HepG2 (cell line): ENCODE data around the gene PPP1R16B. TPM values are rescaled to one million over a fixed set of nuclear protein-coding genes. Genes with fewer than 3 reads are reported as not detected.

ENCODE experiments used
- HNRNPL ChIP-seq: fragments of 200-400 bp; formaldehyde crosslinking; IDR thresholded peaks from 2 replicates; pipeline ENCODE4 v1.6.1; 2017; ENCODE audit warnings: mild to moderate bottlenecking, low read depth, low read length
- MAZ ChIP-seq, 2 experiments: sonication (generic) in 1 of 2; formaldehyde crosslinking in 1 of 2; IDR thresholded peaks; 2 replicates each; pipeline versions ENCODE4 v1.5.0 to v1.6.1; 2012 to 2020; ENCODE audit warnings: low read depth in 2 of 2, mild to moderate bottlenecking in 2 of 2, borderline replicate concordance in 1 of 2, improper control_type of control experiment in 1 of 2, low read length in 1 of 2, missing genetic modification reagents in 1 of 2, moderate library complexity in 1 of 2
- NFIC ChIP-seq: IDR thresholded peaks from 2 replicates; pipeline ENCODE4 v1.6.1; 2012; ENCODE audit warnings: mild to moderate bottlenecking, low read length, inconsistent platforms
- NR2F1 ChIP-seq, 2 experiments: fragments of 450-650 bp in 1 of 2; formaldehyde crosslinking in 1 of 2; IDR thresholded peaks; 2 replicates each; pipeline versions ENCODE4 v1.5.0 to v1.6.1; 2016 to 2020; ENCODE audit warnings: mild to moderate bottlenecking in 1 of 2, missing compliant biosample characterization in 1 of 2, missing genetic modification reagents in 1 of 2, moderate library complexity in 1 of 2
- PAF1 ChIP-seq: IDR thresholded peaks from 2 replicates; pipeline ENCODE4 v1.6.1; 2016; ENCODE audit warnings: missing genetic modification reagents, missing compliant biosample characterization
- ZBTB21 ChIP-seq: sonication (generic); formaldehyde crosslinking; IDR thresholded peaks from 2 replicates; pipeline ENCODE4 v1.4.0; 2020; ENCODE audit warnings: missing genetic modification reagents
- ZNF331 ChIP-seq: sonication (generic); formaldehyde crosslinking; IDR thresholded peaks from 2 replicates; pipeline ENCODE4 v1.4.0; 2020; ENCODE audit warnings: missing genetic modification reagents
- ZNF766 ChIP-seq: sonication (generic); formaldehyde crosslinking; IDR thresholded peaks from 2 replicates; pipeline ENCODE4 v1.5.0; 2020; ENCODE audit warnings: missing genetic modification reagents, borderline replicate concordance
- ZNF841 ChIP-seq: sonication (generic); formaldehyde crosslinking; IDR thresholded peaks from 2 replicates; pipeline ENCODE4 v1.8.1; 2023; ENCODE audit warnings: missing genetic modification reagents, borderline replicate concordance
- ZNF879 ChIP-seq: sonication (generic); formaldehyde crosslinking; IDR thresholded peaks from 2 replicates; pipeline ENCODE4 v1.8.1; 2023; ENCODE audit warnings: missing genetic modification reagents
- polyA plus RNA-seq, 8 experiments: library from polyadenylated mRNA; depleted of rRNA in 3 of 8; stranded (reverse) in 7 of 8; unstranded in 1 of 8; fragments of >200 nt; fragmentation: Illumina TruSeq in 4 of 8; extraction: Trizol in 4 of 8; gene quantifications; 2 replicates each; pipeline versions ENCODE4 v1.2.1 to v1.2.3, GENCODE V29; 2011 to 2016; ENCODE audit warnings: low read depth in 4 of 8, missing spikeins in 1 of 8, mixed read lengths in 1 of 8; ENCODE audit not compliant: insufficient read depth in 1 of 8
- total RNA-seq, 5 experiments: library from RNA; depleted of rRNA; stranded (reverse); fragments of >200 nt; fragmentation: Illumina TruSeq; extraction: Trizol; gene quantifications; 2 replicates each; pipeline ENCODE4 v1.2.3, GENCODE V29; 2016; ENCODE audit warnings: low read depth in 1 of 5
- TF ChIP-seq, protein P1 (sequence below): sonication (generic); formaldehyde crosslinking; IDR thresholded peaks from 2 replicates; pipeline ENCODE4 v1.5.0; 2020; ENCODE audit warnings: mild to moderate bottlenecking, missing genetic modification reagents, borderline replicate concordance
- TF ChIP-seq, protein P2 (sequence below): sonication (generic); formaldehyde crosslinking; IDR thresholded peaks from 2 replicates; pipeline ENCODE4 v1.4.0; 2020; ENCODE audit warnings: mild to moderate bottlenecking, missing genetic modification reagents
- TF ChIP-seq, protein P3 (sequence below): sonication (generic); formaldehyde crosslinking; IDR thresholded peaks from 2 replicates; pipeline ENCODE4 v1.4.0; 2020; ENCODE audit warnings: missing genetic modification reagents
- TF ChIP-seq, protein P4 (sequence below): IDR thresholded peaks from 2 replicates; pipeline ENCODE4 v1.6.1; 2012; ENCODE audit warnings: low read depth, low read length, improper control_type of control experiment
- TF ChIP-seq, protein P5 (sequence below): sonication (generic); formaldehyde crosslinking; IDR thresholded peaks from 2 replicates; pipeline ENCODE4 v1.5.0; 2020; ENCODE audit warnings: missing genetic modification reagents, mild to moderate bottlenecking, borderline replicate concordance

The PPP1R16B gene
- total and polyA plus RNA-seq, 2 of the 13 experiments (the other 11 are each of a cell fraction or from before 2014, with no cell fraction given): 0.02 to 0.11 TPM

DNA sequence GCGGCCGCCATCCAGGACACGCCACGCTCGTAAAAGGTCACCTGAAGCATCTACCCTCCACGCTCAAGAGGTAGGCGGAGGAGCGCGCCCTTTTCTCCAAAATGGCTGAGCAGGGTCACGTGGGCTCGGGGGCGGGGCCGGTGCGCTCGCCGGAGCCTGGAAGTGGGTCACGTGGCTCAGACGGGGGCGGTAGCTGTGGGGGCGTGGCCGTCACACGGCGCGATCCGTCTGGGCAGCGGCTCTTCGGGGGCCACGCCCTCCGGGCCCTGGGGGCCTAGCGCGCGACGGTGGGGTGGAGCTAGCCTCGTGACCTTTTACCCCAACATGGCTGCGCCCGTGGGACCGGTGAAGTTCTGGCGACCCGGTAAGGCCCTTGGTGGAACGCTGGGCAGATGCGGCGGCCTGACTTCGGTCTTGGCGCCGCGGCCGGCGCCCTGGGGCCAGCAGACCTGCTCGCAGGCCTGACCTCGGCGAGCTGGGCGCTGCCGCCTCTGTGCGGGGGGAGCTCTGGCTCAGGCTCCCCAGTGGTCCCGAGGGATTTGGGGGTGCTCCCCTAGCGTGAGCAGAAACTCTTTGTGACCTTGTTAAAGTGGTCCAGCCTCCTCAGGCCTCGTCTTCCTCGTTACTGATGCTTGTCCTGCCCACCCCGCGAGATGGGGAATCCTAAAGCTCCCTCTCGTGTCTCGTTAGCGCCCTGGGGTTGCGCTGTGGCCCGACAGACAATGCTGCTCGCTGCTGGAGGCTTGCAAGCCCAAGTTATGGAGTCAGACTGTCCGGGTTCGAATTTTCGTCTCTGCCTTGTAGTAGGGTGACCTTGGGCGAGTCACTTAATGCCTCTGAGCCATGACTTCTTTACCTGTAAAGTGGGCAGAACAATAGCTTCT, 156.8 kb downstream of the PPP1R16B start, which contains the start of gene DHX35 (continued):
- TF ChIP-seq, protein P1, sequence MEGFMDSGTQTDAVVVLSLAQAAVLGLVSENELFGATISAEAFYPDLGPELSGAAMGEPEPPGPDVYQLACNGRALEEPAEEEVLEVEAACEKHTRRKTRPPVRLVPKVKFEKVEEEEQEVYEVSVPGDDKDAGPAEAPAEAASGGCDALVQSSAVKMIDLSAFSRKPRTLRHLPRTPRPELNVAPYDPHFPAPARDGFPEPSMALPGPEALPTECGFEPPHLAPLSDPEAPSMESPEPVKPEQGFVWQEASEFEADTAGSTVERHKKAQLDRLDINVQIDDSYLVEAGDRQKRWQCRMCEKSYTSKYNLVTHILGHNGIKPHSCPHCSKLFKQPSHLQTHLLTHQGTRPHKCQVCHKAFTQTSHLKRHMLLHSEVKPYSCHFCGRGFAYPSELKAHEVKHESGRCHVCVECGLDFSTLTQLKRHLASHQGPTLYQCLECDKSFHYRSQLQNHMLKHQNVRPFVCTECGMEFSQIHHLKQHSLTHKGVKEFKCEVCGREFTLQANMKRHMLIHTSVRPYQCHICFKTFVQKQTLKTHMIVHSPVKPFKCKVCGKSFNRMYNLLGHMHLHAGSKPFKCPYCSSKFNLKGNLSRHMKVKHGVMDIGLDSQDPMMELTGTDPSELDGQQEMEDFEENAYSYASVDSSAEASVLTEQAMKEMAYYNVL (CRISPR knock-in tag): peak; percentile 73; the same call in 1 of the 2 replicates
- peak; percentile 99 for TF ChIP-seq MAZ (IDR thresholded peaks at IDR 0.05; ENCODE audit: borderline replicate concordance, low read depth, low read length)
- TF ChIP-seq MAZ (CRISPR knock-in tag; IDR thresholded peaks at IDR 0.05; ENCODE audit: low read depth): peak; percentile 98
- no peak; the same call in 1 of the 2 replicates for TF ChIP-seq HNRNPL
- peak; percentile 65; the same call in 1 of the 2 replicates for TF ChIP-seq ZNF766 (CRISPR knock-in tag)
- peak; percentile 82 to 85; a peak in 3 of 4 replicates for TF ChIP-seq NR2F1 (CRISPR knock-in tag; IDR thresholded peaks at IDR 0.05)
- TF ChIP-seq ZBTB21 (CRISPR knock-in tag): peak; percentile 30; the same call in 1 of the 2 replicates
- no peak for TF ChIP-seq NFIC
- TF ChIP-seq, protein P2, sequence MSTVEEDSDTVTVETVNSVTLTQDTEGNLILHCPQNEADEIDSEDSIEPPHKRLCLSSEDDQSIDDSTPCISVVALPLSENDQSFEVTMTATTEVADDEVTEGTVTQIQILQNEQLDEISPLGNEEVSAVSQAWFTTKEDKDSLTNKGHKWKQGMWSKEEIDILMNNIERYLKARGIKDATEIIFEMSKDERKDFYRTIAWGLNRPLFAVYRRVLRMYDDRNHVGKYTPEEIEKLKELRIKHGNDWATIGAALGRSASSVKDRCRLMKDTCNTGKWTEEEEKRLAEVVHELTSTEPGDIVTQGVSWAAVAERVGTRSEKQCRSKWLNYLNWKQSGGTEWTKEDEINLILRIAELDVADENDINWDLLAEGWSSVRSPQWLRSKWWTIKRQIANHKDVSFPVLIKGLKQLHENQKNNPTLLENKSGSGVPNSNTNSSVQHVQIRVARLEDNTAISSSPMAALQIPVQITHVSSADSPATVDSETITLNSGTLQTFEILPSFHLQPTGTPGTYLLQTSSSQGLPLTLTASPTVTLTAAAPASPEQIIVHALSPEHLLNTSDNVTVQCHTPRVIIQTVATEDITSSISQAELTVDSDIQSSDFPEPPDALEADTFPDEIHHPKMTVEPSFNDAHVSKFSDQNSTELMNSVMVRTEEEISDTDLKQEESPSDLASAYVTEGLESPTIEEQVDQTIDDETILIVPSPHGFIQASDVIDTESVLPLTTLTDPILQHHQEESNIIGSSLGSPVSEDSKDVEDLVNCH (CRISPR knock-in tag): no peak
- TF ChIP-seq ZNF841: no peak
- TF ChIP-seq, protein P3, sequence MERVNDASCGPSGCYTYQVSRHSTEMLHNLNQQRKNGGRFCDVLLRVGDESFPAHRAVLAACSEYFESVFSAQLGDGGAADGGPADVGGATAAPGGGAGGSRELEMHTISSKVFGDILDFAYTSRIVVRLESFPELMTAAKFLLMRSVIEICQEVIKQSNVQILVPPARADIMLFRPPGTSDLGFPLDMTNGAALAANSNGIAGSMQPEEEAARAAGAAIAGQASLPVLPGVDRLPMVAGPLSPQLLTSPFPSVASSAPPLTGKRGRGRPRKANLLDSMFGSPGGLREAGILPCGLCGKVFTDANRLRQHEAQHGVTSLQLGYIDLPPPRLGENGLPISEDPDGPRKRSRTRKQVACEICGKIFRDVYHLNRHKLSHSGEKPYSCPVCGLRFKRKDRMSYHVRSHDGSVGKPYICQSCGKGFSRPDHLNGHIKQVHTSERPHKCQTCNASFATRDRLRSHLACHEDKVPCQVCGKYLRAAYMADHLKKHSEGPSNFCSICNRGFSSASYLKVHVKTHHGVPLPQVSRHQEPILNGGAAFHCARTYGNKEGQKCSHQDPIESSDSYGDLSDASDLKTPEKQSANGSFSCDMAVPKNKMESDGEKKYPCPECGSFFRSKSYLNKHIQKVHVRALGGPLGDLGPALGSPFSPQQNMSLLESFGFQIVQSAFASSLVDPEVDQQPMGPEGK (CRISPR knock-in tag): peak; percentile 95
- peak; percentile 79; the same call in 1 of the 2 replicates for TF ChIP-seq ZNF879 (CRISPR knock-in tag)
- TF ChIP-seq, protein P4, sequence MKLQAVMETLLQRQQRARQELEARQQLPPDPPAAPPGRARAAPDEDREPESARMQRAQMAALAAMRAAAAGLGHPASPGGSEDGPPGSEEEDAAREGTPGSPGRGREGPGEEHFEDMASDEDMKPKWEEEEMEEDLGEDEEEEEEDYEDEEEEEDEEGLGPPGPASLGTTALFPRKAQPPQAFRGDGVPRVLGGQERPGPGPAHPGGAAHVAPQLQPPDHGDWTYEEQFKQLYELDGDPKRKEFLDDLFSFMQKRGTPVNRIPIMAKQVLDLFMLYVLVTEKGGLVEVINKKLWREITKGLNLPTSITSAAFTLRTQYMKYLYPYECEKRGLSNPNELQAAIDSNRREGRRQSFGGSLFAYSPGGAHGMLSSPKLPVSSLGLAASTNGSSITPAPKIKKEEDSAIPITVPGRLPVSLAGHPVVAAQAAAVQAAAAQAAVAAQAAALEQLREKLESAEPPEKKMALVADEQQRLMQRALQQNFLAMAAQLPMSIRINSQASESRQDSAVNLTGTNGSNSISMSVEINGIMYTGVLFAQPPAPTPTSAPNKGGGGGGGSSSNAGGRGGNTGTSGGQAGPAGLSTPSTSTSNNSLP: no peak
- no peak; the same call in 1 of the 2 replicates for TF ChIP-seq PAF1 (CRISPR knock-in tag)
- peak; percentile 75 for TF ChIP-seq ZNF331
- TF ChIP-seq, protein P5, sequence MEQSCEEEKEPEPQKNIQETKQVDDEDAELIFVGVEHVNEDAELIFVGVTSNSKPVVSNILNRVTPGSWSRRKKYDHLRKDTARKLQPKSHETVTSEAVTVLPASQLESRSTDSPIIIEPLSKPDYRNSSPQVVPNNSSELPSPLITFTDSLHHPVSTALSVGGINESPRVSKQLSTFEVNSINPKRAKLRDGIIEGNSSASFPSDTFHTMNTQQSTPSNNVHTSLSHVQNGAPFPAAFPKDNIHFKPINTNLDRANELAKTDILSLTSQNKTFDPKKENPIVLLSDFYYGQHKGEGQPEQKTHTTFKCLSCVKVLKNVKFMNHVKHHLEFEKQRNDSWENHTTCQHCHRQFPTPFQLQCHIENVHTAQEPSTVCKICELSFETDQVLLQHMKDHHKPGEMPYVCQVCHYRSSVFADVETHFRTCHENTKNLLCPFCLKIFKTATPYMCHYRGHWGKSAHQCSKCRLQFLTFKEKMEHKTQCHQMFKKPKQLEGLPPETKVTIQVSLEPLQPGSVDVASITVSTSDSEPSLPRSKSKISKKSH (CRISPR knock-in tag): peak; percentile 88
